GM18873 (cell line): ENCODE measurements around the gene CCDC197.
A peak's percentile ranks its signal among the peaks of the same experiment; 100 is the strongest.

Experiments used
- ATAC-seq: cut with Tn5 transposase; IDR thresholded peaks from one replicate; pipeline ENCODE4 v1.9.1; 2021; ENCODE audit warnings: mild to moderate bottlenecking, moderate library complexity, moderate number of reproducible peaks; ENCODE audit not compliant: unreplicated experiment, low FRiP score

Gene CCDC197

DNA sequence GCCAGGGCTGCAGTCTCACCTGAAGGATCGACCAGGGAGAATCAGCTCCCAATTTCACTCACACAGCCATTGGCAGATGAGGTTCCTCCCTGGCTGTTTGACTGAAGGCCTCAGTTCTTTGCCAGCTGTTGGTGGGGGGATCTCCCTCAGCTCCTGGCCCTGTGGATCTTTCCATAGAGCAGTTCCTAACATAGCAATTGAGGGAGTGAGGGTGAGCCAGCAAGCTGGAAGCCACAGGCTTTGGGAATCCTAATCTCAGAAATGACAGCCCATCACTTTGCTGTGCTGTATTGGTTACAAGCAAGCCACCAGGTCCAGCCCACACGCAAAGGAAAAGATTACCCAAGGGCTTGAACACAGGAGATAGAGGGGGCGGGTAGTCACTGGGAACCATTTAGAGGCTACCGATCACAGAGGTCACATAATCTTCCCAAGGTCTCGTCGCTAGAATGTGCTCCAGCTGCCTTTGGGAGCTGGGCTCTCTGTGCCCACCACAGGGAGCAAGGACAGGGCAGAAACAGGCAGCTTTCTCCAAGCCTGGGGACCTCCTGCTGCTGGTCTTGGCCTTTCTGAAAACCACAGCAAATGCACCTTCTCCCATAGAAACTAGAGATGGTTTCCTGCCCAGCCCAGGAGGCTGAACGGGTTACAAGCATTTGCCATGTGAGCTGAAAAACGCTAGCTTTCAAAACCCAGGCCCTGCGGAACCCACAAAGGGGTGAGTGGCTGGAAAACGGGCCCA, 24.5 kb downstream of the CCDC197 start:
- no peak for ATAC-seq

DNA sequence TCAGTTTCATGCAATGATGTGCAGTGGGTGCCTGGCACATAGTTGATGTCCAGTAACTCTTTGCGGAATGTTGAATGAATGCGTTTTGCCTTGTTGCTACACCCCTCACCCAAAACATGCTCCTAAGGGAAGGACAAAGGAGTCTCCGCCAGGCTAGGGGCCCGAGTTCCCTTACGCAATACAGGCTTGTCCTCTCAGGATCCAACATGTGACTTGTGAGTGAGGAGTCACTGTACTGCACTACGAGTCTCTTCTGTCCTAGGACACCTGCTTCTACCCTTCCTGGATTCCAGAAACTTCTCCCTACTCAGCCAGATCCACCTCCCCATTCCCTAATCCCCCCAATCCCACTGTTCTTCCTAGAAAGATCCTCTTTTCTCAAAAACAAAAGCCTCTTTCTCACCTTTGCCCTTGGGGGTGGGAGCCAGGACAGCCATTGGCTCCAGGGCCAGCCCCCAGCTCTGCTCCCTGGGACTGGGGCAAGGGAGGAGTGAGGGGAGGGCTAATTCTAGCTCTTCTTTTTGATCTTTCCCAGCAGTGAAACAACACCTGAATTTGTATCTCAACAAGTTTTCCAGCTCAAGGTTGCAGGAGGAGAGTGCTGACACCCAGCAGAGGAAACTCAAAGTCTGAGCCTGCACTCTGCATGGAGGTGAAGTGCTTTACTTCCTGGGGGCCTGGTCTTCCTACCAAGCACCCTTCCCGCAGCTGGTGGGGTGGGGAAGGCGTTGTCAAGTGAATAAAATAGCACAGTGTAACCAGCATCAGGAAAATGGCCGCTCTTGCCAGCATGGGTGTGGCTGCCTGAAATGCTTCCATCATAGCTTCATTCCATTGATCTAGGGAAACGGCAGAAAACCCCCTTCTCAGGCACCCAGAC, 25.7 kb downstream of the CCDC197 start:
- ATAC-seq, result no peak

DNA sequence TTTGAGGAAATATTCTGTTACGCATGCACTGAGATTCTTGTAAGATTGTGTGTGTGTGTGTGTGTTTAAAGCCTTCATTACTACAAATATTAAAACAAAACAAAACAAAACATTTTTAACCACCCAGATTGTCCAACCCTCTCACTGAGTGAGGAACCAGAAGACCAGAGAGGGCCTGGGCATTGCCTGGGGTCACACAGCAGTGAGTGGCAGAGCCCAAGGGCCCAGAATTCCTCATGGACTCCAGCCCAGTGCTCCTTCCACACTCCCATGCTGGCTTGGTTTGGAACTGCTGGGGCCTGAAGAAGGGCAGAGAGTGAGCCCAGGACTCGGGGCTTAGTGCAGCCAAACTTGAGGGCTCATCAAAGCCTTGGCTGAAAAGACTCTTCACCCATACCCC, 27.4 kb downstream of the CCDC197 start:
- no peak for ATAC-seq

DNA sequence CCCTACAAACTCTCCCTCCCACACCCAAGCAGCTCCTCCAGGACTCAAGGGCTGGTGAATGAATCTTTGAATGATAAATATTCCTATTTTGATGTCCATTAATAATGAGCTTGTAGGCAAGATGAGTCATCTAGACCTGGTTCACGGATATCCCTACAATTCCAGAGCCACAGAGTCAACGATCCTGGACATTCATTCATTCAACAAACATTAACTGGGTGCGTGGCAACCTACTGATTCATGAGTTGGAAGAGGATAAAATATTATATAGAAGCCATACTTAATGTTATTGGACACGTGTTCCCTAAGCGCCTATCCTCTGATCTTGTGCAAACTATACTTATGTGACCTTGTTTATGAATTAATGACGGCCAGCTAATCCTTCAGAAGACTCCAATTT, 28.6 kb downstream of the CCDC197 start:
- no peak for ATAC-seq

DNA sequence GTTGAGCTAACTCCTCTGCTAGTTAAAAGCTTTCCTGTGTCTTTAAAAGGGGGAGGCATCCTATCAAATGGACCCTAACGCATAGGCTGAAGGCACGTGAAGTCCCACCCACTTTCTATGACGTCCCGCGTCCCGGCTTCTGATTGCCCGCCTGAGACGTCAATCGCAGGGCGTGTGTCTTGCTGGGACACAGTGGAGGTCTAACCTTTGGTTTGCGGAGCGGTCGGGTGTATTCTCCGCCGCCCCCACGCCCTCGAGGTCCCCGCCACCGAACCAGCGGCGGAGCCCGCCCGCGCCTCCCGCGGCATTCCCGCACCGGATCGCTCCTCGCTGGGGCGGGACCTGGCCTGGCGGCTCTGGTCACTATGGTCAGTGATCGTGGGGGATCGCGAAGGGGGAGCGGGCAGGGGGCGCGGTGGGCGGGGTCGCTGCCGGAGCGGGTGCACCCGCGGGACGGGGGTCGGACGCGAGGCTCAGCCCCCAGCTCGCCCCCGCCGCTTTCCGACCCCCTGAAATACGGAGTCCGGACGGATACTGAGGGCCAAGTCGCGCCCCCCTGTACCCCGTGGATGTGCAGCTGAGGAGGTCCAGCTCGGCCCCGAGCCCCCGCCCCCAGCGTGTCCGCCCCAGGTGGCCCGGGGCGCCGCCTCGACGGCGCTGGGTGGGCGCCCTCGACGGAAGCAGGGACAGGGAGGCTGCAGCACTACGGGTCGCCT, 29.2 kb downstream of the CCDC197 start, which contains the start of gene OTUB2:
Gene OTUB2 (plus strand): TSS at position 168 of the 716 bp plus-strand sequence. CDS start 198 bp downstream, at position 366.
- peak; percentile 100 for ATAC-seq

DNA sequence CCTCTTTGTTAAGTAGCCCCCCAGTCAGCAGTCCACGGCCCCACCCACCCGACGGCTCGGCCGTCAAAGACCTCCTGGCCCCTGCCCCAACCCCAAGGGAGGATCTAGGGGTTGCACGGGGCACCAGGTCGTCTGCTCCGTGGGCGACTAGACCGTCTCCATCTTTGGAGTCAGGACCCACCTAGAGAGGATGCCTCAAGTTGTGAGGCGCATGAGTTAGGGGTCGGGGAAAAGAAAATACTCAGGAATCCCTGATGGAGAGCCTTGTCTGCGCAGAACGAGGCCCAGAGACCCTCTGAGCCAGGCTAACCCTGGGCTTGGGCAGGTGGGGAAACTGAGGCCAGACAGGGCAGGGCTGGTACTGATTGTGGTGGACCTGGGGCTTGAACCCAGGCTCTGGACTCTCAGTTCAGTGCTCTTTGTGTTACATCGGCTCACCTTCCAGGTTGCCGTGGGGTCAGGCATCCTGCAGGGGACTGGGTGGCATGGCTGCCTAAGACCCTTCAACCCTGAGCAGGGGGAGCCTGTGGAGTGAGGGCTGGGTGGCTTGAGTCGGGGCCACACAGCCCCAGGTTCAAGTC, 29.9 kb downstream of the CCDC197 start:
- no peak for ATAC-seq

DNA sequence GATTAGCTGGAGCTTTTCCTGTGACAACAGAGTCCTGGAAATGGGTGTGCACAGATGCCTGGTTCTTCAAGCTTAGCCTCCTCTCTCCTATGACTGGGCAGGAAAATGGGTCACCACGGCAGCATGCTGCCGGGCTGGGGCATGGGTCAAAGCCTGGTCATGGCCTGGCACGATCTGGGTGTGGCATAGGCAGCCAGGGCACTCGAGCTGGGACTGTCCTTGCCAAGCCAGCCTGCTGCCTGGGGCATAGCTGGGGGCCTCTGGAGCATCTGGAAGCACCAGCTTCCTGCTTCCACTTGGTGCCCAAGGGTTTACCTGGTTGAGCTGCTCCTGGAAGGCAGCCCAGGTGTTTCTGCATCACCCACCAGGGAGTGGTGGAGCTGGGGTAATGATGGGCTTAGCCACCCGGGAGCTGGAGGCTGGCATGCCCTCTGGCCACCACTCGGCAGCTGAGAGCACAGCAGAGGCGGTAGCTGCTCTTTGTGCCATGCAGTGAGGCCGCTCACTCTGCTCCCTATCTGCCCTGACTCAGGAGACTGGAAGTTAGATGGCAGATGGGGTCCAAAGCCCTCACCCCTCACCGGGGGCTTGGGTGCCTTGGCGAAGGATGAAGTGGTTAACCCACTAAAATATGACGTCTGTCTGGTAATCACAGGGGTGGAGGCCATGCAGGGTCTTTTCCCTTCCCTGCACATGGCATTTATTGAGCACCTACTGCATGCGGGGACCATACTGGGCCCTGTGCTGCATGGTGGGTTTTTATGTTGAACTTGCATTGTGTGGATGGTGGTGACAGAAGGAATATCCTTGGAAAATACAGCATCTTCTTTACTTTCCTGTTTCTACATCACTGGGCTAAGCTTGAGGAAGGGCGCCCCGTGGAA, 30.7 kb downstream of the CCDC197 start:
- no peak for ATAC-seq

DNA sequence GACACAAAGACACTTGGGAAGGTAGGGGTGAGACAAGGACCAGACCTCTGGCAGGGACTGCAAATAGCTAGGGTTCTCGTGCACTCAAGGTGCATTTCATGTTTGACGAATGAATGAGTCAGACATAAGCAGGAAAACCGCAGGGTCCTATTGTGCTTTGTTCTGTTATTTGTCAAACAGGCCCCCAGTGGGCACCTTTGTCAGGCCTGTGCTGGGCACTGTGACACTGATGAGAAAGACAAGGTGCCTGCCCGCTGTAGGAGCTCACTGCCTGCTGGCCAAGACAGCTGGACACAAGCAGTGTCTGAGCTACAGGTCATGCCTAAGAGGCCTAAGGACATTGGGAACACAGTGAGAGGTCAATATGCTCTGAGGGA, 31.3 kb downstream of the CCDC197 start:
- ATAC-seq, result no peak

DNA sequence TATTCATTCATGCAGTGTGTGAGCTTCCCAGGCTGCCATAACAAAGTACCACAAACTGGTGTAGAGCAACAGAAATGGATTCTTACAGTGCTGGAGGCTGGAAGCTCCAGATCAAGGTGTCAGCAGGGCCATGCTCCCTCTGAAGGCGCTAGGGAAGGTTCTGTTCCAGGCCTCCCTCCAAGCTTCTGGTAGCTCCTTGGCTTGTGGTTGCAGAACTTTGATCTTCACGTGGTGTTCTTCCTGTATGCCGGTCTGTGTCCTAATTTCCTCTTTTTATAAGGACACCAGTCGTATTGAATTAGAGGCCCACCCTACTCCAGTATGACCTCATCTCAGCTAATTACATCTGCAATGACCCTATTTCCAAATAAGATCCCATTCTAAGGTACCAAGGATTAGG, 32.2 kb downstream of the CCDC197 start:
- ATAC-seq, result no peak

DNA sequence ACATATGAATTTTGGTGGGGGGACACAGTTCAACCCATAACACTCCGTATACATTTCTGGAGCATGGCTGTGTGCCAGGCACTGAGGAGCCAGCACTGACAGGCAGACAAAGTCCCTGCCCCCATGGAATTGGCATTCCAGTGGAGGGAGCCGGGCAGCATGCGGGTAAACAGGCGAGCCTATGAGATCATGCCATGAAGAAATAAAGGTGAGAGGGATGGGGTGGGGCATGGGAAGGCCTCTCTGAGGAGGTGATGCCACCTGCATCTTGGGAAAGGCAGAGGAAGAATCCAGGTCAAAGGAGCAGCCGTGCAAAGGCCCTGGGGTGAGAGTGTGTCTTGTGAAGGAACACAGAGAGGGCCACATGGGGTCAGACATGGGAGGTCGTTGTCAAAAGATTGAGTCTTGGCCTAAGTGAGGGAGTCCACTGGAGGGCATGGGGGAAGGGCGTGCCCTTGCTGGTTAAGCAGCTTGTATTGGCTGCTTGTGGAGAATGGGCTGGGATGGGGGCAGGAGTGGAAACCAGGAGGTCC, 32.6 kb downstream of the CCDC197 start:
- no peak for ATAC-seq

DNA sequence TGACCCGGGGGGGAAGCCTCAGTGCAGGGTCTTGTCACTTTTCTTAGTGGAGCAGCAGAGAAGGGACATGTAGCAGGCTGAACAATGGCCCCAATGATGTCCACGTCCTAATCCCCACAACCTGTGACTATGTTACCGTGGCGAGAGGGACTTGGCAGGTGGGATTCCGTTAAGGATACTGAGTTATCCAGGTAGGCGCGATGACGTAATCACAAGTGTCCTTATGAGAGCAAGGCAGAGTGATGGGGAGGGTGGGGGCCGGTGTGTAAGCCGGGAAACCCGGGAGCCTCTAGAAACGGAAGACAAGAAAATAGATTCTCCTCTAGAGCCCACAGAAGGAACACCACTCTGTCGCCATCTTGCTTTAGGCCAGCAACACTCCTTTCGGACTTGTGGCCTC, 33.5 kb downstream of the CCDC197 start:
- no peak for ATAC-seq

DNA sequence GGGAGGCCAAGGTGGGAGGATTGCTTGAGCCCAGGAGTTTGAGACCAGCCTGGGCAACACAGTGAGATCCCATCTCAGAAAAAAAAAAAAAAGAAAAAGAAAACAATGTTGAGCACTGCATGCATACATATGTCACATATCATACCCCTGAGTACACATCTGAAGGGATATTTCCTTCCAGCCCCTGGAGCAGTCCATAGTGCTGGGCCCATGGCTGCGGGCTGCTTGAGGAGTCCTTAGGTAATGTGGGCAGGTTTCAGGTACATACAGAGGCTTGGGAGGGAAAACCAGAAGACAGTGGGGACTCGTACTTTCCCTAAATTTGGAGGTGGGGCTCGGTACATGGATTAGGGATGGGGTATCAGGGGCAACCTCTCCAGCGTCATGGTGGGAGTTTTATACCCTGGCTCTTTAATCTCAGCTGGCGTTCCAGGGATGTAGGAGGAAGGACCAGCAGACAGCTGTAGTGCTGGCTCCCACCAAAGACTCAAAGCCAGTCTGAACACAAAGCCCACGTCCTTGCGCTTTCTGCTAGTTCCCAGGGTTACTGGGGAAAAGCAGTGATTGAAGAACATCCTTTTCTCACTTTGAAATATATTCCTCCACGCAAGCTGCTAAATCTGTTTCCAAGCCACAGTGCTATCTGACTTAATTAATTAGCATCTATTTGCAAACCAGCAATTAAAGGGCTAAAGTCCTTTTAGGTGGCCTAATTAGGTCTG, 34.2 kb downstream of the CCDC197 start:
- no peak for ATAC-seq

DNA sequence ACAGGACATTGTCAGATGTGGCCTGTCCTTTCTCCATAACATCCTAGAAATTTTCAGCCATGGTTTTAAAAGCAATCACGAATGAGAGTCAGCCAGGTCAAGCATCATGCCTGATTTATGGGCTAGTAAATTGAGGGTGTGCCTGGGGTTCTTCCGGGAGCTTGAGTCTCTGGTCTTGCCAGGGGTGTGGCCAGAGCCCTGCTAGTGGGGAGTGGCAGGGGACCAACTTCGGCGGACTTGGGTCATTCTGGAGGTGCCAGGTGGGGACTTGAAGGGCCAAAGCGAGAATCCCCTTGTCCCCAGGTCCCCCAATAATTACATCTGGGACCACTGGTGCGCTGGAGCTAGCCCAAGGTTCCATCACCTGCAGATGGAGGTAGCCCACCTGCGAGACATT, 34.8 kb downstream of the CCDC197 start:
- no peak for ATAC-seq

DNA sequence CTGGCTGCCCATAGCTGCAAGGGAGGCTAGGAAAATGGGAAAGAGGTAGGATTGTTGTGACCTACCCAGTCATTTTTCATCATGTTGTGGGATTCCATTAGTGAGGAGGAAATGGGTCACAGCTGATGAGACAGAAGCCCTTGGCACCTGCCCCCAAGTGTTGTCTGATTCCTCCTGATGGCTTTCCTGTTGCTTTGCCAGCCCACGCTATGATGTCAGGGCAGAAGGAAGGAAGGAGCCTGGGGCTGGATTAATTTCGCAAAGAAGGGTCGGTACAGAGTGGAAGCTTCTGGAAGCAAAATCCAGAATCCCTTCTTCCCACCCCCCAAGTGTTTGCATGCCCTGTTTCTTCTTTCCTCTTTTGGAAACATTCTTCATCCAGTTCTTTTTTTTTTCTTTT, 37.8 kb downstream of the CCDC197 start:
- no peak for ATAC-seq

DNA sequence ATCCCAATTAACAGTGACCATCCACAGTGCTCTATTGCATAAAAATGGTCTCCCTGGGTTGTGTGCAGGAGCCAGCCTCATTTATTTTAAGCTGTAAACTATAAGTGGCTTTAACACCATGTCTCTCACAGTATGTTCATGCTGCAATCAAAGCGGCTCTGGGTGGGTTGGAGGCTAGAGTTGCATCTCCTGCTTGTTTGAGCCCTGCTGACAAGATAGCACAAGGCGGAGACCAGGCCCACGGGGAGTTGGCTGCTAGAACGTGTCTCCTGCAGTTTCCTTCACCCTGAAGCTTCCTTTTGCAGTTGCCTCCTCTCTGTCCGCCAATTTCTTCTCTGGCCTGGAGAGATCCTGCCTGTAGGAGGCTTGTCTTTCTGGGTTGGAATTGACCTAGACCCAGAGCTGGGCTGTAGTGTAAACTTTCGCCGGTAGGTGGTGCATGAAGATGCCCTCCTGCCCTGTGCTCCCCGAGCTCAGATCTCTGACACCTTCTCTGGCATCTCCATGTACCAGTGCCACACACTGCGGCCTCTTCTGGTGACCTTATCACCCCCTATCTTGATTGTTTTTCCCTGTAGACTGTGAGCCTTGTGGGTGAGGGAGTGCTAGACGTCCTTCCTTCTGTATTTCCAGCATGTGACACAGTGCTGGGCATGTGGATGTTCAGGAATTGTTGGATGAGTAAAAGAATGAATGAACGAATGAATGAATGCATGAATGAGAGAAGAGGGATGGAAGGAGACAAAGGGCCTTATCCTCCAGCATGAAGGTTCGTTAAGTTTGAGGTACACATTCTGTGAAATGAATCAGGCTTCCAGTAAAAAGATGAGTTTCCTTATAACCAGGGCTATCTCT, 39.4 kb downstream of the CCDC197 start:
- peak; percentile 77 for ATAC-seq

DNA sequence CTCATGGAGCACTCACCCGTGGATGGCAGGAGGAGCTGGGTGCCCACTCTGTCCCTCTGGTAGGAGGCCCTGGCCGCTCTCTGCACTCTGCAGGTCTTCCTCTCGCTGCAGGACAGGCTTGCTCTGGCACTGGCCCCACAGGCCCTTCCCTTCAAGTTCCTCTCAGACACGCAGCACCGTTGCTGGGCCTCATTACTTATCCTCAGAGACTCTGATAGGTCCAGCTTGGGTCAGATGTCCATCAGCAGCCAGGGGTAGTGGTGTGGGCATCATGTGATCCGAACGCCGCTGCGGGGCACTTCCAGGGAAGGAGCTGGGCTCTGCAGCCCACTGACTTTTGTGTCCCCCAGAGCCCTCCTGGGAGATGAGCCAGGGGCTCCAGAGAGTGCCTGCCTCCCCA, 40.9 kb downstream of the CCDC197 start:
- ATAC-seq, result no peak

DNA sequence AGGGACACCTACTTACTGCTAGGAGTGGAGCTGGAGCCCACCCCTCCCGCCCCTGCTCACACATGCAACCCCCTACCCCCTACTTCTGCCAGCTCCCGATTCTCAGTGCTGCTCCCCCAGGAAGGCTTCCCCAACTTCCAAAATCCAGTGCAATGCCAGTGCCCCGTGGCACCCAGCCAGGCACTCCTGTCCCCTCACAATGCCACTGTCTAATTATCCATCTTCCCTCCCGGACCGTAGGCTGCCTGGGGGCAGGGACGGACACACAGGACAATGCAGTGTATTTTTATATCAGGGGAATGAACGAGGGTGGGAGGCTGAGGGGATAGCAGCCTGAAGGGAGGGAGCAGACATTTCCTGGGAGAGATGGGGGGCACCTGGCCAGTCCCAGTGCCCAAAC, 41.4 kb downstream of the CCDC197 start:
- no peak for ATAC-seq
